A673 (cell line): ENCODE data around the gene NHLRC2.

Experiments
- CTCF ChIP-seq: fragments of 300-800, 200-600 bp; sonication (generic); conservative IDR thresholded peaks from 2 replicates; pipeline ENCODE4 v1.5.1; 2017; ENCODE audit warnings: low read depth, mild to moderate bottlenecking, antibody characterized with exemption, low read length, moderate library complexity, mixed read lengths
- EZH2 ChIP-seq: fragments of 200-600 bp; sonication (generic); IDR thresholded peaks from 2 replicates; pipeline ENCODE4 v1.6.1; 2017; ENCODE audit warnings: borderline replicate concordance, low read depth, mild to moderate bottlenecking, mixed read lengths, antibody characterized with exemption, low read length; ENCODE audit not compliant: poor library complexity, severe bottlenecking

GRCh38 chr10:113875212-113875611 lies 20.8 kb downstream of the NHLRC2 start:
- TF ChIP-seq CTCF: no peak
- no peak for TF ChIP-seq EZH2
